Measurements from ENCODE around the gene FOXC2. TPM values are rescaled to one million over a fixed set of nuclear protein-coding genes. Genes with fewer than 3 reads are reported as not detected.

FOXC2 gene
- total RNA-seq, 1 donor: not detected

GRCh38 chr16:86567701-86568581, 1.3 kb downstream of the FOXC2 start:
- peak; percentile 51 for DNase-seq (ENCODE audit: low read depth)

GRCh38 chr16:86568677-86569623, 2.3 kb downstream of the FOXC2 start:
- no peak for DNase-seq (ENCODE audit: low read depth)
- peak overlapping the region; percentile 71 for H3K4me3 ChIP-seq (ENCODE audit: low read depth, low read length)
- peak; percentile 1 for TF ChIP-seq CTCF (IDR thresholded peaks at IDR 0.05; ENCODE audit: insufficient read depth, low read depth, low read length)

More at GRCh38 chr16:86567701-86568581, 1.3 kb downstream of the FOXC2 start:
- H3K4me3 ChIP-seq (ENCODE audit: low read depth, low read length): peak overlapping the region; percentile 71
- TF ChIP-seq CTCF (IDR thresholded peaks at IDR 0.05; ENCODE audit: insufficient read depth, low read depth, low read length): peak; percentile 4

GRCh38 chr16:86569701-86570447, 3.2 kb downstream of the FOXC2 start:
- peak overlapping the region; percentile 35 for H3K4me3 ChIP-seq (ENCODE audit: low read depth, low read length)
- no peak for TF ChIP-seq CTCF (IDR thresholded peaks at IDR 0.05; ENCODE audit: insufficient read depth, low read depth, low read length)
- no peak for DNase-seq (ENCODE audit: low read depth)

- H3K4me3 ChIP-seq (ENCODE audit: low read depth, low read length): no peak overlapping the region
- DNase-seq (ENCODE audit: low read depth): peak; percentile 9
- TF ChIP-seq CTCF (IDR thresholded peaks at IDR 0.05; ENCODE audit: insufficient read depth, low read depth, low read length): no peak
These were observed 4.2 kb downstream of the FOXC2 start for GRCh38 chr16:86570558-86571529.

GRCh38 chr16:86571530-86571915, 4.9 kb downstream of the FOXC2 start:
- TF ChIP-seq CTCF (IDR thresholded peaks at IDR 0.05; ENCODE audit: insufficient read depth, low read depth, low read length): no peak
- H3K4me3 ChIP-seq (ENCODE audit: low read depth, low read length): no peak overlapping the region
- DNase-seq (ENCODE audit: low read depth): no peak
